Smooth muscle cell (in vitro differentiated cells): ENCODE measurements around the gene PON3. TPM values are rescaled to one million over a fixed set of nuclear protein-coding genes. Genes with fewer than 3 reads are reported as not detected.

Experiments
- DNase-seq: peaks from one replicate; lab custom pipeline; 2025; ENCODE audit not compliant: unreplicated experiment; lab: John Stamatoyannopoulos, UW
- H2AFZ ChIP-seq: fragments of 200-600 bp; sonication (generic); 2 replicates; pipeline ENCODE4 v1.6.0; 2016; ENCODE audit warnings: antibody characterized with exemption, low read depth, mild to moderate bottlenecking
- H3F3A ChIP-seq: fragments of 200-600 bp; sonication (generic); 2 replicates; pipeline ENCODE4 v1.6.0; 2017; ENCODE audit warnings: antibody characterized with exemption, low read depth
- H3K27ac ChIP-seq: fragments of 200-600 bp; sonication (generic); 2 replicates; pipeline ENCODE4 v1.5.1; 2016; ENCODE audit warnings: low read depth, mild to moderate bottlenecking
- H3K27me3 ChIP-seq: fragments of 200-600 bp; sonication (generic); 2 replicates; pipeline ENCODE4 v1.6.1; 2016; ENCODE audit warnings: low read depth, mild to moderate bottlenecking
- H3K36me3 ChIP-seq: fragments of 200-600 bp; sonication (generic); 2 replicates; pipeline ENCODE4 v1.5.1; 2016; ENCODE audit warnings: low read depth
- H3K4me1 ChIP-seq: fragments of 200-600 bp; sonication (generic); 2 replicates; pipeline ENCODE4 v1.5.1; 2016; ENCODE audit warnings: low read depth
- H3K4me2 ChIP-seq: fragments of 200-600 bp; sonication (generic); 2 replicates; pipeline ENCODE4 v1.6.0; 2016; ENCODE audit warnings: mild to moderate bottlenecking
- H3K4me3 ChIP-seq: fragments of 200-600 bp; sonication (generic); 2 replicates; pipeline ENCODE4 v1.5.1; 2016; ENCODE audit warnings: mild to moderate bottlenecking
- H3K79me2 ChIP-seq: fragments of 200-600 bp; sonication (generic); 2 replicates; pipeline ENCODE4 v1.6.0; 2016; ENCODE audit warnings: low read depth, mild to moderate bottlenecking
- H3K9ac ChIP-seq: fragments of 200-600 bp; sonication (generic); 2 replicates; pipeline ENCODE4 v1.6.0; 2016; ENCODE audit warnings: low read depth
- H3K9me3 ChIP-seq: fragments of 200-600 bp; sonication (generic); replicated peaks from 2 replicates; pipeline ENCODE4 v1.5.1; 2016; ENCODE audit warnings: low read depth
- H4K20me1 ChIP-seq: fragments of 200-600 bp; sonication (generic); 2 replicates; pipeline ENCODE4 v1.6.0; 2016; ENCODE audit warnings: low read depth
- CTCF ChIP-seq: fragments of 200-600 bp; sonication (generic); IDR thresholded peaks from 2 replicates; pipeline ENCODE4 v1.5.1; 2017; ENCODE audit warnings: borderline replicate concordance, mild to moderate bottlenecking, antibody characterized with exemption; ENCODE audit not compliant: insufficient read depth, poor library complexity, severe bottlenecking
- WGBS: methylation state at CpG from one replicate; pipeline ENCODE4 v1.1.7; 2016; ENCODE audit warnings: low lambda C conversion rate; 5-methylcytosine and 5-hydroxymethylcytosine counted together
- polyA plus RNA-seq: library from polyadenylated mRNA; unstranded; fragments of >200 nt; fragmentation: Nextera tagmentation; extraction: Ambion mirVana; gene quantifications from 2 replicates; pipeline ENCODE4 v1.2.1, GENCODE V29; 2016
- total RNA-seq: library from RNA; depleted of rRNA; stranded (reverse); fragments of >200 nt; gene quantifications from 2 replicates; pipeline ENCODE4 v1.2.3, GENCODE V29; 2014

The PON3 gene
- total and polyA plus RNA-seq, 2 experiments from 2014 or later: not detected

- Histone ChIP-seq H3K36me3 (no peaks in the 10 kb centered on the region), H4K20me1 (no peaks in the 10 kb centered on the region), H3K9ac (no peak overlapping the region), H3K4me1 (no peaks in the 10 kb centered on the region), H3K27ac (no peak overlapping the region), H3K4me3 (no peak overlapping the region), H3K9me3 (no peaks in the 10 kb centered on the region), H2AFZ (no peak overlapping the region), H3F3A (no peaks in the 10 kb centered on the region), H3K27me3 (no peaks in the 10 kb centered on the region), H3K4me2 (no peak overlapping the region), H3K79me2 (no peaks in the 10 kb centered on the region)
- DNase-seq: no peak
- 89% methylated on average over 4 of the region's 4 CpGs for WGBS
- TF ChIP-seq CTCF: no peak
Observed at GRCh38 chr7:95373323-95373722, 22.9 kb downstream of the PON3 start.

GRCh38 chr7:95368235-95368634, 27.9 kb downstream of the PON3 start:
- Histone ChIP-seq H3F3A (no peaks in the 10 kb centered on the region), H3K4me3 (no peak overlapping the region), H3K27me3 (no peaks in the 10 kb centered on the region), H4K20me1 (no peaks in the 10 kb centered on the region), H3K9ac (no peak overlapping the region), H3K36me3 (no peaks in the 10 kb centered on the region), H3K27ac (no peak overlapping the region), H2AFZ (no peak overlapping the region), H3K79me2 (no peaks in the 10 kb centered on the region), H3K4me2 (no peak overlapping the region), H3K4me1 (no peaks in the 10 kb centered on the region), H3K9me3 (no peaks in the 10 kb centered on the region)
- no peak for TF ChIP-seq CTCF
- WGBS: 89% methylated on average over 3 of the region's 3 CpGs
- no peak for DNase-seq

GRCh38 chr7:95367606-95368005, 28.6 kb downstream of the PON3 start:
- no peaks in the 10 kb centered on the region for H3K36me3 ChIP-seq
- TF ChIP-seq CTCF: no peak
- no peaks in the 10 kb centered on the region for H3K79me2 ChIP-seq
- no peaks in the 10 kb centered on the region for H3K4me1 ChIP-seq
- 94% methylated on average over 1 of the region's 1 CpG for WGBS
- H4K20me1 ChIP-seq: no peaks in the 10 kb centered on the region
- H3K9me3 ChIP-seq: no peaks in the 10 kb centered on the region
- H3K27ac ChIP-seq: no peak overlapping the region
- no peaks in the 10 kb centered on the region for H3F3A ChIP-seq
- no peak overlapping the region for H2AFZ ChIP-seq
- DNase-seq: no peak
- H3K4me2 ChIP-seq: no peak overlapping the region
- H3K27me3 ChIP-seq: no peaks in the 10 kb centered on the region
- H3K9ac ChIP-seq: no peak overlapping the region
- no peak overlapping the region for H3K4me3 ChIP-seq

GRCh38 chr7:95365151-95365550, 31.0 kb downstream of the PON3 start:
- Histone ChIP-seq H3K27me3 (no peaks in the 10 kb centered on the region), H4K20me1 (no peaks in the 10 kb centered on the region), H3K4me1 (no peaks in the 10 kb centered on the region), H3K27ac (no peak overlapping the region), H3K9ac (no peak overlapping the region), H2AFZ (no peak overlapping the region), H3K36me3 (no peaks in the 10 kb centered on the region), H3F3A (no peaks in the 10 kb centered on the region), H3K79me2 (no peaks in the 10 kb centered on the region), H3K4me3 (no peak overlapping the region), H3K4me2 (no peak overlapping the region), H3K9me3 (no peaks in the 10 kb centered on the region)
- WGBS: 96% methylated on average over 1 of the region's 1 CpG
- TF ChIP-seq CTCF: no peak
- DNase-seq: no peak
